Vagina (tissue), 2 donors: ENCODE results near the gene TMEM208.

Experiments
- POLR2A ChIP-seq, 2 donors: fragments of 450-650 bp; IDR thresholded peaks; one replicate each; pipeline ENCODE4 v1.6.1; 2017; ENCODE audit warnings: antibody characterized with exemption in 2 of 2, mild to moderate bottlenecking in 2 of 2, moderate library complexity in 2 of 2
- POLR2AphosphoS5 ChIP-seq, 2 donors: sonication (generic); formaldehyde crosslinking; IDR thresholded peaks; one replicate each; pipeline ENCODE4 v1.9.0; 2017; ENCODE audit warnings: antibody characterized with exemption in 2 of 2, mild to moderate bottlenecking in 2 of 2, low read depth in 1 of 2; ENCODE audit not compliant: insufficient read depth in 1 of 2
- TF ChIP-seq, protein P1 (sequence below), 3 experiments: fragments of 450-650 bp in 2 of 3; fragments of 200-600 bp in 1 of 3; sonication (generic) in 1 of 3; IDR thresholded peaks; one replicate each; pipeline ENCODE4 v1.5.1; 2017 to 2019; ENCODE audit warnings: antibody characterized with exemption in 3 of 3, mild to moderate bottlenecking in 2 of 3, moderate library complexity in 2 of 3

DNA sequence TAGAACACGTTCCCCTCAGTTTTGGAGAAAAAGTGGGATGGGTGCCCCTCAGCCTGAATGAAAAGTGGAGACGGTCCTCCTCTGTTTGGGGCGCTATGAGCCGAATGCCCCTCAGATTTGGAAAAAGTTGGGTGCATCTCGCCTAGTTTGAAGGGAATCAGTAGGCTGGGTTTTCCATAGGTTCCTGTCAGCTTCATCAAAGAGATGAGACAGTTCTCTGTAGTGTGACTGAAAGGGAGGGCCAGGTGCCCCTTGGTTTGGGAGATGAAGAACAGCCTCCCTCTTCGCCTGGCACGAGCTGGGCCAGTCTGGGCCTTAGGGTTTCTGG lies 21.1 kb downstream of the TMEM208 start:
- TF ChIP-seq POLR2A (IDR thresholded peaks at IDR 0.05) (no peak), POLR2AphosphoS5 (IDR thresholded peaks at IDR 0.05; ENCODE audit: insufficient read depth in 1 of 2, low read depth in 1 of 2) (no peak)
- TF ChIP-seq, protein P1, sequence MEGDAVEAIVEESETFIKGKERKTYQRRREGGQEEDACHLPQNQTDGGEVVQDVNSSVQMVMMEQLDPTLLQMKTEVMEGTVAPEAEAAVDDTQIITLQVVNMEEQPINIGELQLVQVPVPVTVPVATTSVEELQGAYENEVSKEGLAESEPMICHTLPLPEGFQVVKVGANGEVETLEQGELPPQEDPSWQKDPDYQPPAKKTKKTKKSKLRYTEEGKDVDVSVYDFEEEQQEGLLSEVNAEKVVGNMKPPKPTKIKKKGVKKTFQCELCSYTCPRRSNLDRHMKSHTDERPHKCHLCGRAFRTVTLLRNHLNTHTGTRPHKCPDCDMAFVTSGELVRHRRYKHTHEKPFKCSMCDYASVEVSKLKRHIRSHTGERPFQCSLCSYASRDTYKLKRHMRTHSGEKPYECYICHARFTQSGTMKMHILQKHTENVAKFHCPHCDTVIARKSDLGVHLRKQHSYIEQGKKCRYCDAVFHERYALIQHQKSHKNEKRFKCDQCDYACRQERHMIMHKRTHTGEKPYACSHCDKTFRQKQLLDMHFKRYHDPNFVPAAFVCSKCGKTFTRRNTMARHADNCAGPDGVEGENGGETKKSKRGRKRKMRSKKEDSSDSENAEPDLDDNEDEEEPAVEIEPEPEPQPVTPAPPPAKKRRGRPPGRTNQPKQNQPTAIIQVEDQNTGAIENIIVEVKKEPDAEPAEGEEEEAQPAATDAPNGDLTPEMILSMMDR (IDR thresholded peaks at IDR 0.05) = no peak
